Right lobe of liver (tissue), 4 donors: ENCODE results near the gene RUNDC3A.

ENCODE experiments used
- POLR2A ChIP-seq: fragments of 450-650 bp; IDR thresholded peaks from one replicate; pipeline ENCODE4 v1.6.1; 2017; ENCODE audit warnings: antibody characterized with exemption, mild to moderate bottlenecking
- TF ChIP-seq, protein P1 (sequence below), 4 donors: fragments of 200-600 bp in 3 of 4; fragments of 450-650 bp in 1 of 4; IDR thresholded peaks; one replicate each; pipeline versions ENCODE4 v1.5.1 to v1.8.0; 2016 to 2022; ENCODE audit warnings: antibody characterized with exemption in 4 of 4, mild to moderate bottlenecking in 2 of 4
- donor health status: DM: no; HTN: no; CAD: no.
- donor health status: DM: no; HTN: no; CAD: no.
- donor health status: DM: no; HTN: yes; CAD: no.

DNA sequence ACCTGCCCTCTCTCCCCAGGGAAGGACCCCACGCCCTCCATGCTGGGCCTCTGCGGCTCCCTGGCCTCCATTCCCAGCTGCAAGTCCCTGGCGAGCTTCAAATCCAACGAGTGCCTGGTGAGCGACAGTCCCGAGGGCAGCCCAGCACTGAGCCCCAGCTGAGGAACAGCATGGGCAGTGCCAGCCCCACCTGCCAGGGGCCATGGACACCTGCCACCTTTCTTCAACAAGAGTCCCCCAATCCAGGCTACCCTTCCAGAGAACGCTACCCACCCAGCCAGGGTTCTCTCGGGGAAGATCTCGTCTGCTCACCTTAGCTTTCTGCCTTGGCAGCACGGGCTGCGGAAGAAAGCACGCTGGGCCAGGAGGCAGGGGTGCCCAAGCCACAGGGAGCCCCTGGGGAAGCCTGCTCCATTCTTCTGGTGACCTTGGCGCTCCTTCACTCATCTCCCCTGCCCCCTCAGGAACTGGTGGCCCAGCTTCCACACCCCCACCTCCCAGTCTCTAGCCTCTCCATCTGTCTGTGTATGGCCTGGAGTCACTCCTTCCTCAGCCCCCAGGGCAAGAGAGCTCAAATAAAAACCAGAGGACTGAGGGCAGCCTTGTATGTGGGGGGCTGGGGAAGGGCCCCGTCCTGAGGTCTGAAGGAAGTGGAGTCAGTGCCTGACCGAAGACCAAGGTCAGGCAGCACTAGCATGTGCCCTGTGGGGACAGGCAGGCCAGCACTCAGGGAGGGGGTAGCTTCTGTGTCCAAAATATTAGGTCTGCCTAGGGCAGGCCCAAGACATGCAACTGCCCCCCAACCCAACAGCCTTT lies 9.9 kb downstream of the RUNDC3A start:
- TF ChIP-seq POLR2A: no peak
- TF ChIP-seq, protein P1, sequence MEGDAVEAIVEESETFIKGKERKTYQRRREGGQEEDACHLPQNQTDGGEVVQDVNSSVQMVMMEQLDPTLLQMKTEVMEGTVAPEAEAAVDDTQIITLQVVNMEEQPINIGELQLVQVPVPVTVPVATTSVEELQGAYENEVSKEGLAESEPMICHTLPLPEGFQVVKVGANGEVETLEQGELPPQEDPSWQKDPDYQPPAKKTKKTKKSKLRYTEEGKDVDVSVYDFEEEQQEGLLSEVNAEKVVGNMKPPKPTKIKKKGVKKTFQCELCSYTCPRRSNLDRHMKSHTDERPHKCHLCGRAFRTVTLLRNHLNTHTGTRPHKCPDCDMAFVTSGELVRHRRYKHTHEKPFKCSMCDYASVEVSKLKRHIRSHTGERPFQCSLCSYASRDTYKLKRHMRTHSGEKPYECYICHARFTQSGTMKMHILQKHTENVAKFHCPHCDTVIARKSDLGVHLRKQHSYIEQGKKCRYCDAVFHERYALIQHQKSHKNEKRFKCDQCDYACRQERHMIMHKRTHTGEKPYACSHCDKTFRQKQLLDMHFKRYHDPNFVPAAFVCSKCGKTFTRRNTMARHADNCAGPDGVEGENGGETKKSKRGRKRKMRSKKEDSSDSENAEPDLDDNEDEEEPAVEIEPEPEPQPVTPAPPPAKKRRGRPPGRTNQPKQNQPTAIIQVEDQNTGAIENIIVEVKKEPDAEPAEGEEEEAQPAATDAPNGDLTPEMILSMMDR (IDR thresholded peaks at IDR 0.05): no peak
